Stimulated activated CD8-positive, alpha-beta memory T cell treated with anti-CD3 and anti-CD28 coated beads, Interleukin-2, amount 100 ng/mL, for 48 hours (primary cell): ENCODE data around the gene TMEM167A.

Experiments
- DNase-seq, 2 donors: peaks; one replicate each; pipeline ENCODE4 v3.0.0-alpha.2; 2020; ENCODE audit warnings: low read depth in 2 of 2

Gene TMEM167A, protein sequence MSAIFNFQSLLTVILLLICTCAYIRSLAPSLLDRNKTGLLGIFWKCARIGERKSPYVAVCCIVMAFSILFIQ

GRCh38 chr5:83076742-83077661 is at the start of gene TMEM167A, which contains the start of gene XRCC4:
TSS of gene TMEM167A (minus strand) at chr5:83077394. CDS start at chr5:83077323, 71 bp downstream.
TSS of gene XRCC4 (plus strand) at chr5:83077547. CDS start at chr5:83104920, 27,373 bp downstream.
- DNase-seq = peak; percentile 81 to 89

DNA sequence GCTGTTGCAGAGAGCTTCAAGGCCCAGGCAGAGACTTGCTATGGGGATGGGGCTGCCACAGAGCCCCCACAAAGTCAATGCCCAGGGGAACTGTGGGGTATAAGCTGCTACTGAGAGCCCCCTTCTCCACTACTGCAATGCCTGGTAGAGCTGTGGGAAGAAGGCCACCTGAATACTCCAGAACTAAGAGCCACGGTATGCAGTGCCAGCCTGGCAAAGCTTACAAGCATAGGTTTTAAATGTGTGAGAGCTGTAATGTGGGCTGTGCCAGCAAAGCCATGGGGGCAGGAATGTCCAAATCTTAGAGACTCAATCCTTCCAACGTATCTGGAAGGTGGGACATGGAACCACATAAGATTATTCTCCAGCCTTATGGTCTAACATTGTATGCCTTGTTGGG is 49.3 kb upstream of the TMEM167A start:
- no peak for DNase-seq

GRCh38 chr5:83125560-83125959 is 48.4 kb upstream of the TMEM167A start:
- DNase-seq = no peak

DNA sequence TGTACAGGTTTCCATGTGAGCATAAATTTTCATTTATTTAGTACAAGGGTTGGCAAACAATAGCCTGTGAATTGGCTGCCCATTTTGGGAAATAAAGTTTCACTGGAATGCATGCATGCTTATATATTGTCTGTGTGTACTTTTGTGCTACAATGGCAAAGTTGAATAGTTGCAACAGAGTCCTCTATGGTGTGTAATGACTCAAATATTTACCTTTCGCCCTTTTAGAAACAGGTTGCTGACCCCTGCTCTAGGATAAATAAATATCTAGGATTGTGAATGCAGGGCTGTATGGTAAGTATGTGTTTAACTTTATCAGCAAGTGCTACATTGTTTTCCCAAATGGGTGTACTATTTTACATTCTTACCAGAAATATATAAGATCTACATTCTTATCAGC is 47.4 kb upstream of the TMEM167A start:
- DNase-seq = no peak

- DNase-seq = no peak
These were observed 41.8 kb upstream of the TMEM167A start for GRCh38 chr5:83118976-83119375.

GRCh38 chr5:83118471-83118870 is 41.3 kb upstream of the TMEM167A start:
- no peak for DNase-seq

DNA sequence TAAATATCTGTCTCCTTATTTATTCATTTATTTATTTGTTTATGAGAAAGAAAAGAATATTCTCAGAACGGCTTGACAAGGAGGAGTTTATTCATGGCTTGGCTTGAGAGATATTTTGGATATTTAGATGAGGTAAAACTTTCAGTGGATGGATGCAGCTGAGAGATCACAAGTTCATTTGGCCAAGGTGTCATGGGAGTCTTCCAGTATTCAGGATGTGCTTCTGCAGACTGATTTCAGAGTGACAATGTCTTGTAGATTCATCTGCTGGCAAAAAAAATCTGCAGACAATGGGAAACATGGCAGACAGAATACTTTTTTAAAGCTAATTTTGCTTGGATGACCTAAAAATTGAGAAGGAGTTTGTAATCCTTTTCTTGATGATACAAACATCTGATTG is 38.6 kb upstream of the TMEM167A start:
- DNase-seq = no peak

DNA sequence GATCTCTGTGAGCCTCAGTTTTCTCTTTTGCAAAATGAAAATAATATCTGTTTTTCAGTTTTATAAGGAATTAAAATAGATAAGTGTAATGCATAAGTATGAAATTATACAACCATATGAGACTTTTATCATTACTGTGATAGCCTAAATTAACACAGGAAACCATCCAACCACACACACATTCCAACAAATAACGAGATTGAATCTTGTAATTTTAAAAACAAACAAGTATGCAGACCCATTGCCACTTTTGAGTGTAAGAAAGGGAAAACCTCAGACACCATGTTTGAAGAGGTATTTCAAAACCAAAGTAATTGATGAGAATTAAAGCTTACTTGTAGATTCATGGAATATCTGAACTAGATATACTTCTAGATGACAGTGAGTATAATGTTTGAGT is 32.2 kb upstream of the TMEM167A start:
- no peak for DNase-seq

GRCh38 chr5:83107692-83108420 is 30.7 kb upstream of the TMEM167A start:
- DNase-seq = no peak

DNA sequence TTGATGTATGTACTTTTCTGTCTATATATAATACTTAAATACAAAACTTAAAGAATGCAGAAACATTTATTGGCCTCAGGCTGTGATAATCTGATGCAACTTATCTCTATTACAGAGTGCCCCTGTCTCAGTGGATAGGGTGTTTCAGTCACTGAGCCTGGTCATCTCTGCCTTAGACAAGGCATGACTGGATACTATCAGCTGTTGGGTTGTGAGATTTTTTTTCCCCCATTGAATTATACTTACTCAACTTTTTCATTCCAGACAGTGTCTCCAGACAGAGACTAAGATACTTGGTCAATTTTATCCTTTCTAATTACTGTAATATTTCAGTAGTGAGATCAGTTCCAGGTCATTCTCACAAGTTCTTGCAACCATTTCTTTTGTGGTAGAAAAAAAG is 26.8 kb upstream of the TMEM167A start:
- DNase-seq = no peak

DNA sequence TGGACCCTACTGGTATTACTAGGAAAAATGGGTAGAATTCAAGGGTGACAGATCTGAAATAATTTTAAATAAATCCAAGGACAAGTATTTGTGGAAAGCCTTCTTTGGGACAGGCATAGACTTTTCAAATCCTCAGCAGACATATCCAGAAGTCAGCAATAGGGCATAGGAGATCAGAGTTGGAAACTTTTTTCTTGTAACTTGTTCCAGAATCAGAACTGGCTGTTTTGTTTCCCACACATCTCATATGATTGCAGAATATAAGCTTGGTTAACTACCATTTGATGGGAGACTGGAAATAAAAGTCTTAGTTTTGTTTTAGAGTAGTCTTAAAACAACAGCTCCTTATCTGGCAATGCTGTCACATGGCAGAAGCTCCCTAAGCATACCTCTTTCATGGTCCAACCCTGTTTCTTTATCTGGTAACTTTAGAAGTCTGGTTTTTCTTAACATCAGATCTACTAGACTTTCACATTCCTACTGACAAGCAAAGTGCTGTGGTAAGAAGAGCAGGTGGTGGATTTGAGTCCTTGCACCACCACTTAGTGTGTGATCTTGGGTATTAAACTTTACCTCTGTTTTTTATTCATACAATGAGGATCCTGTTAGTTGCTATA is 25.3 kb upstream of the TMEM167A start:
- DNase-seq = no peak

DNA sequence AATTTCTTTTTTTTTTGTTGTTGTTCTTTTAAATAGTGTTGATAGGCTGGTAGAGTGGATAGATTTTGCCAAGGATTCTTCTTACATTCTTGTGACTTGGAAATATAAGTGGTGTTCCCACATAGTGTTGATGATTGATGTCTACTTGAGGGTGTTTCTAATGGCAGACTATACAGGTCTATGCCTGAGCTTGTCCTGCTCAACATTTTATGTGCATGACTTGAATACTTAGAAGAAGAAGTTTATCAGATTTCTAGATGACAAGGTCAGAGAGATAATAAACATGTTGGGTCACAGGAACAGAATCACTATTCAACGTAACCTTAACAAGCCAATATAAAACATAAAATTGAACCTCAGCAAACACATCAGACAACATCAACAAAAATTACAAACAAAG is 24.3 kb upstream of the TMEM167A start:
- DNase-seq = no peak

- DNase-seq = no peak
These were observed 22.3 kb upstream of the TMEM167A start for GRCh38 chr5:83099445-83099844.

DNA sequence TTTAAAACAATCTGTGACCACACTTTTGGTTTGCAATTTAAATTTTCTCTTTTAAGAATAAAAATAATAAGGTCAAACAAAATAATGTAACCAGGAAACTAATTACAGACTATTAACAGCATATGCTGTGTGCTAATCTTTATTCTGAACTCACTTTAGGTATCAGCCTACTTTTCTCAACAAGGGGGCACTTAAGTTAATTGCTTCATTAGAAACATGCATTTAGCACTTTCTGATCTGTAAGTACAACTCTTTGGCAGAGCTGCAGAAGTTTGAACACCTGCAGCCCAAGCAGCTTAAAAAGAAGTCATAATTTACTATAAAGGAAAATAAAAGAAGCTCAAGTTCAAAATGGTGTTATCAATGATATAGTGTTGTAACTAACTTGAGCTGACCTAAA is 21.8 kb upstream of the TMEM167A start:
- no peak for DNase-seq

DNA sequence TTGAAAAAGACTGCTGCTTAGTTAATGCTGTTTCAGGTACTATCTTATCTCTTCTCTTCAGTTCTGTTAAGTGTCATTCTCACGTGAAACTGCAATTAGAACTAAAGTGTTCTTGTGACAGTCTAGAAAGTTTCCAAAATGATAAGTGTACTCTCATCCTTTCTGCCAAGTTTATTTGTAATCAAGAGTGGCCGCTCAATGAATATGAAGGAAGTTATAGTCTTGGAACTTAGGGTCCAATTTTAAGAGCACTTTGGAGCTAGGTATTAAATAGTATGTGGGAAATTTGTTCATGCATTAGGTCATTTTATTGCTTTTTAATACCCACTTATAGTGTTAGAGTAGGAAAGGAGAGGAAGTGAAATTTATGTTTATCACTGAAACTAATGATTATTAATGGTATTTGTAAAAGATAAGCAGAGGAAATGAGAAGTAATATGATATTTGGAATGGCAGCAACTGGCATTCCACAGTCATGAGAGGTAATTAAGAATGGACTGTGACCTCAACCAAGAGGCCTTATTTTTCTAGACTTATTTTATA is 20.6 kb upstream of the TMEM167A start:
- DNase-seq = no peak

DNA sequence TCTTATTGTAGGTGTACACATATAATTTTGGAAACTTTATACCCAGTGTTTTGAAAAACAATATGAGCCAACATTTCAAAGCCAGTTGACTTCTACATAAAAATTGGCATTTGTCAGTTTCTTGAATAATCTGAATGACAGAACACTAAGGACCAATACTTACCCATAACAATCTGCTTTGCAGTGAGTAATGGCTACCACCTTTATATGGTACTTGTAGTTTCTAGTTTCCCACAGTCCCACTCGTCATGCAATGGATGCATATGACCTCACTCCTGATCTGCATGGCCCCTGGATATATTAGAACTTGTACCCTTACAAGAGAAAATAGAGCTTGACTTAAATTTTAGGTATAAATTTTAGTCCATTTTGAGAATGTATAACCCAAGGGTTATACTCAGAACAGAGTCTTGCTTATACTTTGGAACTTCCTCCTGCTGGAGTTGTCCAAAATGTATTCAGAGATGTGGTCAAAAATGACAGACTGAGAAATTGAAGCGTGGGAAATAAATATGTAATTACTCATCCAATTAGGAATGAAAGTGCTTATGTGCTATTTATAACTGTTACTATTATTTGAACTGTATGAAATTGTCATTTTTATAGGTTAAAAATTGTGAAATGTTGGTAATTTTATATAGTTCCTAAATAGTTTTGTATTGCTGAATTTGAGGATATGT is 19.6 kb upstream of the TMEM167A start:
- no peak for DNase-seq

DNA sequence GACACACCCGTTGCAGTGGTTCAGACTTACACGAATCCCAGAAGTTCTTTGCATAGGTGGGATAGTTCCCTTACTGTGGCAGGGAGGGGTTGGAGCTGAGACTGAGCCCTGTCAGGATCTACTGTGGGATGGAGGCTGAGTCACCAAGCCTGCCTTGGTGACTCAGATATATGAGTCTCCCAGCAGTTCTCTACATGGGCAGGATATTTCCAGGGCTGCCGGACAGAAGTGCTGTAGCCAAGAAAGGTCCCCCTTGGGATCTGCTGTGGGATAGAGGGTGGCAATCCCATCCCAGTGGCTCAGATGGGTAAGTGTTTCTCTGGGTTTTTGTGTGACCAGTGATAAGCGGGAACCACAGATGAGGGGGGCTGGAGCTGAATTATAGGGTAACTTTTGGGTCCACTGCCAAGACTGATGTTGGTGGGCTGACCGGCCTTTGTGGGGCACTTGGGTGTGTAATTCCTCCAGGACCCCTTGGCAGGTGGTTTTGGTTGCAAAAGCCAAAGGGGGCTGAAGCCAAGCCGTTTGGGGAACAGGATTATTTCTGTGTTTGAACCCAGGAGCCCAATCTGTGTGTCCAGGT is 18.9 kb upstream of the TMEM167A start:
- no peak for DNase-seq

GRCh38 chr5:83095163-83095956 is 18.2 kb upstream of the TMEM167A start:
- DNase-seq = no peak

- no peak for DNase-seq
These were observed 16.5 kb upstream of the TMEM167A start for GRCh38 chr5:83093692-83094091.

GRCh38 chr5:83092619-83093018 is 15.4 kb upstream of the TMEM167A start:
- DNase-seq = no peak
